MM.1S (cell line): ENCODE results near the gene BRPF3.

Source experiments
- DNase-seq: peaks from one replicate; pipeline ENCODE4 v3.0.0-alpha.2; 2015
- H2AFZ ChIP-seq: fragments of 300-600 bp; sonication (generic); 2 replicates; pipeline ENCODE4 v1.6.0; 2016; ENCODE audit warnings: antibody characterized with exemption, low read length
- H3F3A ChIP-seq: fragments of 300-600 bp; sonication (generic); 2 replicates; pipeline ENCODE4 v1.6.1; 2016; ENCODE audit warnings: mild to moderate bottlenecking, antibody characterized with exemption, low read length, moderate library complexity, mixed read lengths; ENCODE audit not compliant: insufficient read depth
- H3K27ac ChIP-seq: fragments of 300-600 bp; sonication (generic); 2 replicates; pipeline ENCODE4 v1.5.1; 2016; ENCODE audit warnings: mild to moderate bottlenecking, low read length
- H3K27me3 ChIP-seq: fragments of 300-600 bp; sonication (generic); replicated peaks from 2 replicates; pipeline ENCODE4 v1.6.0; 2016; ENCODE audit warnings: low read length; ENCODE audit not compliant: insufficient read depth
- H3K36me3 ChIP-seq: fragments of 300-600 bp; sonication (generic); replicated peaks from 2 replicates; pipeline ENCODE4 v1.6.1; 2016; ENCODE audit warnings: mild to moderate bottlenecking, low read length, mixed read lengths; ENCODE audit not compliant: insufficient read depth
- H3K4me1 ChIP-seq: fragments of 300-600 bp; sonication (generic); 2 replicates; pipeline ENCODE4 v1.6.1; 2016; ENCODE audit warnings: low read length, mixed read lengths
- H3K4me2 ChIP-seq: fragments of 300-600 bp; sonication (generic); 2 replicates; pipeline ENCODE4 v1.6.0; 2016; ENCODE audit warnings: low read depth, low read length
- H3K4me3 ChIP-seq: fragments of 300-600 bp; sonication (generic); 2 replicates; pipeline ENCODE4 v1.5.1; 2016; ENCODE audit warnings: low read length, mixed read lengths
- H3K79me2 ChIP-seq: fragments of 300-600 bp; sonication (generic); 2 replicates; pipeline ENCODE4 v1.6.1; 2016; ENCODE audit warnings: mixed run types, low read length, mixed read lengths
- H3K9ac ChIP-seq: fragments of 300-600 bp; sonication (generic); 2 replicates; pipeline ENCODE4 v1.6.1; 2016; ENCODE audit warnings: low read length, mixed read lengths
- H3K9me2 ChIP-seq: fragments of 300-600 bp; sonication (generic); replicated peaks from 2 replicates; pipeline ENCODE4 v1.6.1; 2016; ENCODE audit warnings: mild to moderate bottlenecking, low read length, mixed read lengths; ENCODE audit not compliant: insufficient read depth
- H3K9me3 ChIP-seq: fragments of 300-600 bp; sonication (generic); replicated peaks from 2 replicates; pipeline ENCODE4 v1.6.1; 2016; ENCODE audit warnings: mild to moderate bottlenecking, low read length, mixed read lengths; ENCODE audit not compliant: insufficient read depth
- H4K20me1 ChIP-seq: fragments of 300-600 bp; sonication (generic); 2 replicates; pipeline ENCODE4 v1.6.1; 2016; ENCODE audit warnings: mild to moderate bottlenecking, low read length, moderate library complexity, mixed read lengths; ENCODE audit not compliant: insufficient read depth
- CTCF ChIP-seq: fragments of 300-600 bp; sonication (generic); IDR thresholded peaks from 2 replicates; pipeline ENCODE4 v1.5.1; 2016; ENCODE audit warnings: antibody characterized with exemption, low read length, mixed read lengths
- EZH2 ChIP-seq: fragments of 300-600 bp; sonication (generic); optimal IDR thresholded peaks from 2 replicates; pipeline ENCODE3; 2017; ENCODE audit warnings: low read depth, mild to moderate bottlenecking, antibody characterized with exemption, low read length, mixed read lengths
- EZH2phosphoT487 ChIP-seq: fragments of 300-600 bp; sonication (generic); IDR thresholded peaks from 2 replicates; pipeline ENCODE4 v1.6.1; 2018; ENCODE audit warnings: antibody characterized with exemption, low read length

The BRPF3 gene

GRCh38 chr6:36246506-36247268, 50.1 kb downstream of the BRPF3 start:
- H3K9me2 ChIP-seq, result no peaks in the 10 kb centered on the region
- no peaks in the 10 kb centered on the region for H4K20me1 ChIP-seq
- DNase-seq, result no peak
- H3F3A ChIP-seq, result no peaks in the 10 kb centered on the region
- no peak overlapping the region for H2AFZ ChIP-seq
- no peaks in the 10 kb centered on the region for H3K9me3 ChIP-seq
- H3K27ac ChIP-seq, result no peak overlapping the region
- no peaks in the 10 kb centered on the region for H3K79me2 ChIP-seq
- H3K27me3 ChIP-seq, result no peaks in the 10 kb centered on the region
- no peak for TF ChIP-seq CTCF
- TF ChIP-seq EZH2, result no peak
- no peak for TF ChIP-seq EZH2phosphoT487
- H3K4me3 ChIP-seq, result no peak overlapping the region
- no peak overlapping the region for H3K9ac ChIP-seq
- H3K4me2 ChIP-seq, result no peak overlapping the region
- H3K4me1 ChIP-seq, result no peaks in the 10 kb centered on the region
- H3K36me3 ChIP-seq, result no peaks in the 10 kb centered on the region

GRCh38 chr6:36247693-36248092, 51.1 kb downstream of the BRPF3 start:
- no peak overlapping the region for H3K27ac ChIP-seq
- H3K4me2 ChIP-seq, result no peak overlapping the region
- H3K79me2 ChIP-seq, result no peaks in the 10 kb centered on the region
- no peaks in the 10 kb centered on the region for H3F3A ChIP-seq
- no peaks in the 10 kb centered on the region for H3K4me1 ChIP-seq
- H3K27me3 ChIP-seq, result no peaks in the 10 kb centered on the region
- no peaks in the 10 kb centered on the region for H3K36me3 ChIP-seq
- TF ChIP-seq EZH2 (no peak), CTCF (no peak), EZH2phosphoT487 (no peak)
- no peaks in the 10 kb centered on the region for H3K9me2 ChIP-seq
- H2AFZ ChIP-seq, result no peak overlapping the region
- DNase-seq, result no peak
- no peak overlapping the region for H3K4me3 ChIP-seq
- H4K20me1 ChIP-seq, result no peaks in the 10 kb centered on the region
- no peaks in the 10 kb centered on the region for H3K9me3 ChIP-seq
- H3K9ac ChIP-seq, result no peak overlapping the region

- H3K9me3 ChIP-seq, result no peaks in the 10 kb centered on the region
- H3K4me3 ChIP-seq, result no peak overlapping the region
- H4K20me1 ChIP-seq, result no peaks in the 10 kb centered on the region
- TF ChIP-seq CTCF (no peak), EZH2phosphoT487 (no peak), EZH2 (no peak)
- no peak overlapping the region for H3K27ac ChIP-seq
- H3K79me2 ChIP-seq, result no peaks in the 10 kb centered on the region
- no peak for DNase-seq
- H2AFZ ChIP-seq, result no peak overlapping the region
- no peaks in the 10 kb centered on the region for H3K9me2 ChIP-seq
- no peak overlapping the region for H3K9ac ChIP-seq
- no peaks in the 10 kb centered on the region for H3K27me3 ChIP-seq
- no peaks in the 10 kb centered on the region for H3K36me3 ChIP-seq
- no peak overlapping the region for H3K4me2 ChIP-seq
- H3K4me1 ChIP-seq, result no peaks in the 10 kb centered on the region
- no peaks in the 10 kb centered on the region for H3F3A ChIP-seq
Measured at GRCh38 chr6:36248980-36249379, 52.4 kb downstream of the BRPF3 start.
